Measurements from ENCODE around the gene KLK6. TPM values are rescaled to one million over a fixed set of nuclear protein-coding genes. Genes with fewer than 3 reads are reported as not detected.
"Not testable (repeated sequence)": the region's sequence is repeated elsewhere in the genome, so short reads cannot be mapped to it uniquely, and the experiment has no call there.

The KLK6 gene
- total and polyA plus RNA-seq, 11 donors: not detected

DNA sequence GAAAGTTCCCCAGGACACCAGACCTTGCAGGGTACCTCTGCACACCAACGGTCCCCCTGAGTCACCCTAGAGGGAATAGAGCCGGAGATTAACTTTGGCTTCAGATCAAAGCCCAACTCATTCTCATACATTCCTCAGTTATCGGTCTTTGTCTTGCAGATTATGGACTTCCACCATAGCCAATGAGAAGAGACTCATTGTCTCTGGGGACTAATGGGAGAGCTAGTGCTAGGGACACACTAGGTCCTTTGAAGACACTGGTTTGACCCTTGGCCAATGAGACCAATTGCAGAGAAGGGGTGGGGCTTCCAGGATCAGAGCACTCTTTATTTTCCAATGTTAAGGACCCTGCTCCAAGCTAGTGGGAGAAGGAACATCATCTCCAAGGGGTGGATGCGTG, 8.2 kb upstream of the KLK6 start:
- DNase-seq (no peak), ATAC-seq (no peak)
- intact Hi-C loops (cut with DNase I): no loop called here
- WGBS, 4 donors: 59 to 77% (median 66%) methylated on average over 4 of the region's 4 CpGs
- no peaks in the 10 kb centered on the region for H3K4me1 ChIP-seq
- H3K27me3 ChIP-seq: peaks cover 0 to 31% (median 5%) of the 10 kb centered on the region in 9 donors
- no peak overlapping the region for H3K4me3 ChIP-seq
- TF ChIP-seq POLR2A (IDR thresholded peaks at IDR 0.05): no peak
- TF ChIP-seq, protein P1, sequence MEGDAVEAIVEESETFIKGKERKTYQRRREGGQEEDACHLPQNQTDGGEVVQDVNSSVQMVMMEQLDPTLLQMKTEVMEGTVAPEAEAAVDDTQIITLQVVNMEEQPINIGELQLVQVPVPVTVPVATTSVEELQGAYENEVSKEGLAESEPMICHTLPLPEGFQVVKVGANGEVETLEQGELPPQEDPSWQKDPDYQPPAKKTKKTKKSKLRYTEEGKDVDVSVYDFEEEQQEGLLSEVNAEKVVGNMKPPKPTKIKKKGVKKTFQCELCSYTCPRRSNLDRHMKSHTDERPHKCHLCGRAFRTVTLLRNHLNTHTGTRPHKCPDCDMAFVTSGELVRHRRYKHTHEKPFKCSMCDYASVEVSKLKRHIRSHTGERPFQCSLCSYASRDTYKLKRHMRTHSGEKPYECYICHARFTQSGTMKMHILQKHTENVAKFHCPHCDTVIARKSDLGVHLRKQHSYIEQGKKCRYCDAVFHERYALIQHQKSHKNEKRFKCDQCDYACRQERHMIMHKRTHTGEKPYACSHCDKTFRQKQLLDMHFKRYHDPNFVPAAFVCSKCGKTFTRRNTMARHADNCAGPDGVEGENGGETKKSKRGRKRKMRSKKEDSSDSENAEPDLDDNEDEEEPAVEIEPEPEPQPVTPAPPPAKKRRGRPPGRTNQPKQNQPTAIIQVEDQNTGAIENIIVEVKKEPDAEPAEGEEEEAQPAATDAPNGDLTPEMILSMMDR (IDR thresholded peaks at IDR 0.05): no peak
- no peaks in the 10 kb centered on the region for H3K9me3 ChIP-seq
- H3K36me3 ChIP-seq: no peaks in the 10 kb centered on the region
- no peak overlapping the region for H3K27ac ChIP-seq

DNA sequence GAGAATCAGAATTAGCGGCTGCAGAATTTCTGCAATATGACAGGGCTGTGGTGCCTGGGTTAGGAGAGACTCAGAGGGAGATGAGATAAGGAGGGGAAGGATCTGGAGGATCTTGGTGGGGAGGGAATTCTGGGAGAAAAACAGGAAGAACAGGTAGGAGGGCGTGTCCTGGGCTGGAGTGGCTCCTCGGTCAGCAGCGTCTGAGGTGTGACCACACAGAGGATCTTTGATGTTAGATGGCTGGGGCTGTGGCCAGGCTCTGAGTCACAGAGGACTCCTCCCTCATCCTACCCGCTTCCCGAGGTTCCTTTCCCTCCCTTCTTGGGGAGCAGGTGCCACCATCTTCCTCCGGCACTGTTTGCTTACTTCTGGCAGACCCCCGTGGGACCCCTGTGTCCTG, 6.4 kb upstream of the KLK6 start:
- WGBS, 4 donors: 12 to 19% (median 14%) methylated on average over 8 of the region's 8 CpGs
- H3K36me3 ChIP-seq: no peaks in the 10 kb centered on the region
- H3K27ac ChIP-seq: no peak overlapping the region
- ATAC-seq (no peak), DNase-seq (no peak)
- intact Hi-C loops (cut with DNase I): no loop called here
- H3K4me1 ChIP-seq: no peaks in the 10 kb centered on the region
- no peak overlapping the region for H3K4me3 ChIP-seq
- TF ChIP-seq, protein P1 (IDR thresholded peaks at IDR 0.05): no peak
- TF ChIP-seq POLR2A (IDR thresholded peaks at IDR 0.05): no peak
- H3K27me3 ChIP-seq: peaks cover 0 to 34% (median 5%) of the 10 kb centered on the region in 9 donors
- H3K9me3 ChIP-seq: no peaks in the 10 kb centered on the region

GRCh38 chr19:50974702-50975556, 5.5 kb upstream of the KLK6 start:
- intact Hi-C loops (cut with DNase I): no loop called here
- DNase-seq (no peak), ATAC-seq (no peak)
- H3K36me3 ChIP-seq: no peaks in the 10 kb centered on the region
- H3K27me3 ChIP-seq: peaks cover 0 to 40% (median 5%) of the 10 kb centered on the region in 9 donors
- 47 to 51% (median 50%) methylated on average over 2 to 9 of the region's 9 CpGs for WGBS, 4 donors
- H3K27ac ChIP-seq: no peak overlapping the region
- no peaks in the 10 kb centered on the region for H3K4me1 ChIP-seq
- H3K9me3 ChIP-seq: no peaks in the 10 kb centered on the region
- no peak for TF ChIP-seq POLR2A (IDR thresholded peaks at IDR 0.05)
- TF ChIP-seq, protein P1 (IDR thresholded peaks at IDR 0.05): no peak
- no peak overlapping the region for H3K4me3 ChIP-seq

- no peak for ATAC-seq
- intact Hi-C loops (cut with DNase I): no loop called here
Measured at GRCh38 chr19:50972795-50973376, 3.5 kb upstream of the KLK6 start.

DNA sequence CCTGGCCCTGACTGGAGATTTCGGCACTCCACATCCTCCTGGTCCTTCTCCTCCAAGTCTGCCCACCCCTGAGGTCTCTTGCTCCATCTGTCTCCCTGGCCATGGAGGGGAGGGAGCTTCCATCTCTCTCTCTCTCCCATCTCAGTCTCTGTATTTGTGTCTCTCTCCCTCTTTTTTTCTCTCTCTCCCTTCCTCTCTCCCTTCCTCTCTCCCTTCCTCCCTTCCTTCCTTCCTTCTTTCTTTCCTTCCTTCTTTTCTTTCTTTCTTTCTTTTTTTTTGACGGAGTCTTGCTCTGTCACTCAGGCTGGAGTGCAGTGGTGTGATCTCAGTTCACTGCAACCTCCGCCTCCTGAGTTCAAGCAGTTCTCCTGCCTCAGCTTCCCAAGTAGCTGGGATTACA, 419 bp upstream of the KLK6 start:
- H3K27me3 ChIP-seq: peaks cover 0 to 45% (median 9%) of the 10 kb centered on the region in 9 donors
- H3K27ac ChIP-seq; H3K36me3 ChIP-seq; intact Hi-C loops (cut with DNase I); ATAC-seq; DNase-seq; H3K9me3 ChIP-seq; H3K4me3 ChIP-seq; H3K4me1 ChIP-seq: not testable (repeated sequence)
- WGBS, 4 donors: 67 to 79% (median 71%) methylated on average over 3 of the region's 3 CpGs

More at GRCh38 chr19:50972795-50973376, 3.5 kb upstream of the KLK6 start:
- peaks cover 4 to 51% (median 9%) of the 10 kb centered on the region in 9 donors for H3K27me3 ChIP-seq
- WGBS, 4 donors: 75 to 82% (median 77%) methylated on average over 9 of the region's 9 CpGs
- H3K9me3 ChIP-seq: no peaks in the 10 kb centered on the region
- H3K27ac ChIP-seq: no peak overlapping the region
- no peak overlapping the region for H3K4me3 ChIP-seq
- no peaks in the 10 kb centered on the region for H3K4me1 ChIP-seq
- no peak for TF ChIP-seq POLR2A (IDR thresholded peaks at IDR 0.05)
- TF ChIP-seq, protein P1 (IDR thresholded peaks at IDR 0.05): no peak
- H3K36me3 ChIP-seq: no peaks in the 10 kb centered on the region
- no peak for DNase-seq
